A549 (cell line): ENCODE measurements around the gene AUTS2. TPM values are rescaled to one million over a fixed set of nuclear protein-coding genes. Genes with fewer than 3 reads are reported as not detected.

Source experiments
- ATAC-seq, 2 experiments: fragments of 200-7000 bp in 1 of 2; fragments of >200 bp in 1 of 2; cut with Nextera tagmentation in 1 of 2; cut with Tn5 transposase in 1 of 2; 3 replicates each; pipeline versions ENCODE4 v1.8.0 to v1.9.1; 2018 to 2020; ENCODE audit warnings: mild to moderate bottlenecking in 1 of 2, moderate library complexity in 1 of 2
- CTCF ChIA-PET: fragments of 300-600 bp; sonication (Branson Sonifier 250); formaldehyde crosslinking; extraction: SDS; loops from one replicate; lab custom pipeline; 2021; ENCODE audit warnings: antibody characterized with exemption, inconsistent platforms; lab: Yijun Ruan, JAX
- POLR2A ChIA-PET: fragments of 350-600 bp; formaldehyde crosslinking; extraction: SDS; loops from one replicate; lab custom pipeline; 2021; ENCODE audit warnings: antibody characterized with exemption, inconsistent platforms; lab: Yijun Ruan, JAX
- DNase-seq, 2 experiments: peaks; one replicate each; pipeline versions ENCODE4 v3.0.0 to v3.0.0-alpha.2; 2011 to 2016; ENCODE audit warnings: low read depth in 1 of 2, low spot score in 1 of 2
- FAIRE-seq: peaks from 2 replicates; lab custom pipeline; 2011; peaks lifted over from hg19 to GRCh38; lab: Jason Lieb, UNC
- H3K27ac ChIP-seq, 2 experiments: fragments of >200 bp; sonication (Bioruptor Twin); formaldehyde crosslinking; 3 replicates each; pipeline ENCODE4 v1.5.1; 2016 to 2017
- H3K4me1 ChIP-seq: fragments of >200 bp; sonication (Bioruptor Twin); formaldehyde crosslinking; 3 replicates; pipeline ENCODE4 v1.6.1; 2016
- H3K4me2 ChIP-seq: fragments of >200 bp; sonication (Bioruptor Twin); formaldehyde crosslinking; 3 replicates; pipeline ENCODE4 v1.6.1; 2016
- H3K4me3 ChIP-seq: fragments of >200 bp; sonication (Bioruptor Twin); formaldehyde crosslinking; 3 replicates; pipeline ENCODE4 v1.5.1; 2016
- H3K9me3 ChIP-seq: fragments of >200 bp; sonication (Bioruptor Twin); formaldehyde crosslinking; 3 replicates; pipeline ENCODE4 v1.6.1; 2016
- CBX2 ChIP-seq: fragments of 200-600 bp; sonication (generic); IDR thresholded peaks from 2 replicates; pipeline ENCODE4 v1.6.1; 2016; ENCODE audit warnings: low read depth, mild to moderate bottlenecking, borderline replicate concordance
- CHD4 ChIP-seq: fragments of 200-600 bp; sonication (generic); IDR thresholded peaks from 2 replicates; pipeline ENCODE4 v1.6.1; 2016; ENCODE audit warnings: antibody characterized with exemption, mild to moderate bottlenecking, borderline replicate concordance
- EHF ChIP-seq: fragments of 250-450 bp; sonication (Bioruptor Pico); IDR thresholded peaks from 2 replicates; pipeline ENCODE4 v1.5.0; 2020; ENCODE audit warnings: mild to moderate bottlenecking
- ESRRA ChIP-seq: fragments of 150-350 bp; IDR thresholded peaks from 2 replicates; pipeline ENCODE4 v1.6.1; 2014; ENCODE audit warnings: mild to moderate bottlenecking, low read length, borderline replicate concordance
- FOSB ChIP-seq: fragments of 250-450 bp; sonication (Bioruptor Pico); IDR thresholded peaks from 2 replicates; pipeline ENCODE4 v1.5.0; 2020; ENCODE audit warnings: mild to moderate bottlenecking, moderate library complexity
- HOXA7 ChIP-seq: fragments of 250-450 bp; sonication (Bioruptor Pico); IDR thresholded peaks from 2 replicates; pipeline ENCODE4 v1.5.0; 2020; ENCODE audit warnings: mild to moderate bottlenecking, moderate library complexity
- HOXB13 ChIP-seq: fragments of 250-450 bp; sonication (Bioruptor Pico); IDR thresholded peaks from 2 replicates; pipeline ENCODE4 v1.5.0; 2020; ENCODE audit warnings: low read depth, mild to moderate bottlenecking, moderate library complexity
- HOXB5 ChIP-seq: fragments of 250-450 bp; sonication (Bioruptor Pico); IDR thresholded peaks from 2 replicates; pipeline ENCODE4 v1.5.0; 2020; ENCODE audit warnings: mild to moderate bottlenecking, moderate library complexity
- JUN ChIP-seq, 2 experiments: fragments of >200 bp; sonication (Bioruptor Twin); formaldehyde crosslinking; IDR thresholded peaks; 2 replicates in 1 of 2; 3 replicates in 1 of 2; pipeline ENCODE4 v1.6.1; 2016 to 2017
- JUNB ChIP-seq: fragments of >200 bp; sonication (Bioruptor Twin); formaldehyde crosslinking; IDR thresholded peaks from 2 replicates; pipeline ENCODE4 v1.6.1; 2016
- KDM5A ChIP-seq: fragments of 200-600 bp; sonication (generic); IDR thresholded peaks from 2 replicates; pipeline ENCODE4 v1.6.1; 2016; ENCODE audit warnings: antibody characterized with exemption, mild to moderate bottlenecking
- MAFK ChIP-seq: fragments of 450-650 bp; IDR thresholded peaks from 2 replicates; pipeline ENCODE4 v1.6.1; 2014; ENCODE audit not compliant: partially characterized antibody
- MAZ ChIP-seq: fragments of 150-350 bp; IDR thresholded peaks from 2 replicates; pipeline ENCODE4 v1.6.1; 2014; ENCODE audit warnings: antibody characterized with exemption, low read depth, low read length, borderline replicate concordance
- NFE2L2 ChIP-seq: fragments of 150-350 bp; conservative IDR thresholded peaks from 2 replicates; pipeline ENCODE4 v1.6.1; 2014; ENCODE audit warnings: low read length
- NPAS2 ChIP-seq: fragments of 250-450 bp; sonication (Bioruptor Pico); IDR thresholded peaks from 2 replicates; pipeline ENCODE4 v1.8.0; 2022; ENCODE audit warnings: mild to moderate bottlenecking, moderate library complexity, borderline replicate concordance
- RAD21 ChIP-seq, 2 experiments: fragments of >200 bp in 1 of 2; sonication (Bioruptor Twin) in 1 of 2; formaldehyde crosslinking in 1 of 2; IDR thresholded peaks in 1 of 2; conservative IDR thresholded peaks in 1 of 2; 2 replicates in 1 of 2; 3 replicates in 1 of 2; pipeline ENCODE4 v1.6.1; 2012 to 2018; ENCODE audit warnings: inconsistent platforms in 1 of 2
- RCOR1 ChIP-seq: fragments of 150-350 bp; IDR thresholded peaks from 2 replicates; pipeline ENCODE4 v1.6.1; 2014; ENCODE audit warnings: antibody characterized with exemption, low read length, low read depth
- SREBF2 ChIP-seq: fragments of 450-650 bp; IDR thresholded peaks from 2 replicates; pipeline ENCODE4 v1.6.1; 2014; ENCODE audit warnings: mild to moderate bottlenecking, moderate library complexity
- TFCP2L1 ChIP-seq: fragments of 250-450 bp; sonication (Bioruptor Pico); IDR thresholded peaks from 2 replicates; pipeline ENCODE4 v1.5.0; 2021; ENCODE audit warnings: mild to moderate bottlenecking
- ZC3H11A ChIP-seq: fragments of 450-650 bp; IDR thresholded peaks from 2 replicates; pipeline ENCODE4 v1.6.1; 2014; ENCODE audit warnings: antibody characterized with exemption, mild to moderate bottlenecking
- ZFP36 ChIP-seq: fragments of 450-650 bp; IDR thresholded peaks from 2 replicates; pipeline ENCODE4 v1.6.1; 2014; ENCODE audit warnings: borderline replicate concordance; ENCODE audit not compliant: partially characterized antibody
- ZNF302 ChIP-seq: fragments of 250-450 bp; sonication (Bioruptor Pico); IDR thresholded peaks from 2 replicates; pipeline ENCODE4 v1.9.0; 2021; ENCODE audit warnings: inconsistent platforms, mild to moderate bottlenecking, moderate library complexity
- WGBS: methylation state at CpG from one replicate; pipeline ENCODE4 v1.1.6; 2017; ENCODE audit errors: missing lambda C conversion rate; 5-methylcytosine and 5-hydroxymethylcytosine counted together
- polyA plus RNA-seq, 4 experiments: library from polyadenylated mRNA; depleted of rRNA in 3 of 4; stranded (reverse); fragments of >200 nt; fragmentation: RNase III in 1 of 4; extraction: RNeasy Plus Mini Kit Qiagen cat#74134 plus additional on column Dnase treatment in 1 of 4; gene quantifications; 2 replicates in 3 of 4; 3 replicates in 1 of 4; pipeline ENCODE4 v1.2.3, GENCODE V29; 2011 to 2017
- TF ChIP-seq, protein P1 (sequence below): IDR thresholded peaks from 2 replicates; pipeline ENCODE4 v1.6.1; 2012; ENCODE audit warnings: low read depth, borderline replicate concordance
- TF ChIP-seq, protein P2 (sequence below): fragments of 450-650 bp; IDR thresholded peaks from 2 replicates; pipeline ENCODE4 v1.6.1; 2014; ENCODE audit warnings: antibody characterized with exemption
- TF ChIP-seq, protein P3 (sequence below): fragments of 250-450 bp; sonication (Bioruptor Pico); IDR thresholded peaks from 2 replicates; pipeline ENCODE4 v1.5.0; 2021; ENCODE audit warnings: mild to moderate bottlenecking, moderate library complexity, borderline replicate concordance
- TF ChIP-seq, protein P4 (sequence below): fragments of 200-600 bp; sonication (generic); IDR thresholded peaks from 2 replicates; pipeline ENCODE4 v1.6.1; 2016; ENCODE audit warnings: antibody characterized with exemption, mild to moderate bottlenecking, moderate library complexity
- TF ChIP-seq, protein P5 (sequence below): fragments of >200 bp; sonication (Bioruptor Twin); formaldehyde crosslinking; IDR thresholded peaks from 3 replicates; pipeline ENCODE4 v1.5.1; 2016

Gene AUTS2
- polyA plus RNA-seq, 2 of the 4 experiments (the other 2 are of a cell fraction): 1.6 to 3.6 TPM

DNA sequence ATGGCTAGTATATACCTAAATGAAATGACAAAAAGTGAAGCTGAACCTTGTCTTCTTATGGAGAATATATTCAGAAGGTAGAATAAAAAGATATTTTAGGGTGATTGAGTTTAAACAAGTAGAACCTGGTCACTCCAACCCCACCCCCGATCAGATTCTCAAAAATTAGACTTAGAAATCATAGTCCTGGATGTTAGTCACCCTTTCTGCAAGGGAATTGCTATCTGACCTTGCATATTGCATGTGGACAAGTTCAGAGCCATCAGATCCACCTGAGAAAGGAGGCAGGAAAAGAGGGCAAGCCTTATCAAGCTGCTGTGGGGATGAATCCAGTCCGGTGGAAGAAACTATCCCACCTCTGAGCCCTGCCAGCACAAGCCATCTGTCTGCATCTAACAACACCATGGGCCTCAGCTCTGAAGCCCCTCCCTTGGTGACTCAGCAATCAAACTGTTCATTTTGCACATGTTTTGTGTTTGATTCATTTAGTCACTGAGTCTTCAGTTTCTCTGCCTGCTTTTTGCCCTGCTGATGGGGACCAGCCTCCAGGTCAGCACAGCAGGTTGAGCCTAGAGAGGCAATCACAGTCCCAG is 727.3 kb downstream of the AUTS2 start:
- peak overlapping the region; percentile 24 for H3K4me2 ChIP-seq
- FAIRE-seq: no peak
- peak; percentile 23 to 66; a peak in 4 of 6 replicates for ATAC-seq

DNA sequence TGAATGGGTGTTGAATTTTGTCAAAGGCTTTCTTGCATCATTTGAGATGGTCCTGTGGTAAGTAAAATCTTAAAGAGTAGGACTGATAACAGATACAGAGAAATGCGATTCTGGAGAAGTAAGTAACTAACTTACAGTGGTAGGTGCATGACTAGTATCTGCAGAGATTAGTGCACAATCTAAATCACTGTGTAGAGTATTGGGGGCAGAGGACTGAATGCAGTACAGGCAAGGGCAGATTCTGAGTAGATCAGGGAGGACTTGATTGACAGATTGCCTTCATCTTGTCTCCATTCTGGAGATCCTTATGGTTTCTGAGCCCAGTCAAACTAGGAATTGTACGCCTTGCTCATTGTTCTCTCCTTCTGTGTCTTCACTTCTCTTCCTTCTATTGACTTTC is 736.0 kb downstream of the AUTS2 start:
- ATAC-seq (no peak), FAIRE-seq (no peak), DNase-seq (no peak)
- ChIA-PET CTCF (no interaction called here), POLR2A (no interaction called here)
- Histone ChIP-seq H3K9me3 (no peaks in the 10 kb centered on the region), H3K4me3 (no peak overlapping the region), H3K4me1 (no peaks in the 10 kb centered on the region), H3K4me2 (no peak overlapping the region), H3K27ac (no peak overlapping the region)
- WGBS: 9% methylated on average over 2 of the region's 2 CpGs
- TF ChIP-seq CBX2 (no peak), HOXB5 (CRISPR knock-in tag) (no peak), ZNF302 (CRISPR knock-in tag) (no peak), JUNB (no peak), HOXA7 (no peak), CHD4 (no peak), NFE2L2 (no peak), JUN (IDR thresholded peaks at IDR 0.05) (no peak), KDM5A (no peak), TFCP2L1 (CRISPR knock-in tag) (no peak), MAZ (no peak), HOXB13 (no peak), RCOR1 (no peak), FOSB (CRISPR knock-in tag) (no peak), ESRRA (no peak), MAFK (no peak), EHF (CRISPR knock-in tag) (no peak)
- TF ChIP-seq, protein P1, sequence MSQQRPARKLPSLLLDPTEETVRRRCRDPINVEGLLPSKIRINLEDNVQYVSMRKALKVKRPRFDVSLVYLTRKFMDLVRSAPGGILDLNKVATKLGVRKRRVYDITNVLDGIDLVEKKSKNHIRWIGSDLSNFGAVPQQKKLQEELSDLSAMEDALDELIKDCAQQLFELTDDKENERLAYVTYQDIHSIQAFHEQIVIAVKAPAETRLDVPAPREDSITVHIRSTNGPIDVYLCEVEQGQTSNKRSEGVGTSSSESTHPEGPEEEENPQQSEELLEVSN: no peak

More for the DNA sequence above, 727.3 kb downstream of the AUTS2 start:
- Histone ChIP-seq H3K4me1 (peaks cover 11% of the 10 kb centered on the region), H3K4me3 (no peak overlapping the region), H3K9me3 (no peaks in the 10 kb centered on the region), H3K27ac (peak overlapping the region in 1 of 2 experiments; percentile 69; a peak in 3 of 6 replicates)
- WGBS: 17% methylated on average over 2 of the region's 2 CpGs
- peak in 1 of 2 experiments; percentile 13 for DNase-seq
- TF ChIP-seq ZFP36 (no peak), HOXB5 (CRISPR knock-in tag) (no peak), EHF (CRISPR knock-in tag) (no peak), NPAS2 (CRISPR knock-in tag) (no peak), RAD21 (conservative IDR thresholded peaks at IDR 0.05 in 1 of 2, IDR thresholded peaks at IDR 0.05 in 1 of 2) (no peak), HOXA7 (no peak), SREBF2 (no peak), ZC3H11A (no peak)
- TF ChIP-seq, protein P2, sequence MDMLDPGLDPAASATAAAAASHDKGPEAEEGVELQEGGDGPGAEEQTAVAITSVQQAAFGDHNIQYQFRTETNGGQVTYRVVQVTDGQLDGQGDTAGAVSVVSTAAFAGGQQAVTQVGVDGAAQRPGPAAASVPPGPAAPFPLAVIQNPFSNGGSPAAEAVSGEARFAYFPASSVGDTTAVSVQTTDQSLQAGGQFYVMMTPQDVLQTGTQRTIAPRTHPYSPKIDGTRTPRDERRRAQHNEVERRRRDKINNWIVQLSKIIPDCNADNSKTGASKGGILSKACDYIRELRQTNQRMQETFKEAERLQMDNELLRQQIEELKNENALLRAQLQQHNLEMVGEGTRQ: no peak
- TF ChIP-seq, protein P3, sequence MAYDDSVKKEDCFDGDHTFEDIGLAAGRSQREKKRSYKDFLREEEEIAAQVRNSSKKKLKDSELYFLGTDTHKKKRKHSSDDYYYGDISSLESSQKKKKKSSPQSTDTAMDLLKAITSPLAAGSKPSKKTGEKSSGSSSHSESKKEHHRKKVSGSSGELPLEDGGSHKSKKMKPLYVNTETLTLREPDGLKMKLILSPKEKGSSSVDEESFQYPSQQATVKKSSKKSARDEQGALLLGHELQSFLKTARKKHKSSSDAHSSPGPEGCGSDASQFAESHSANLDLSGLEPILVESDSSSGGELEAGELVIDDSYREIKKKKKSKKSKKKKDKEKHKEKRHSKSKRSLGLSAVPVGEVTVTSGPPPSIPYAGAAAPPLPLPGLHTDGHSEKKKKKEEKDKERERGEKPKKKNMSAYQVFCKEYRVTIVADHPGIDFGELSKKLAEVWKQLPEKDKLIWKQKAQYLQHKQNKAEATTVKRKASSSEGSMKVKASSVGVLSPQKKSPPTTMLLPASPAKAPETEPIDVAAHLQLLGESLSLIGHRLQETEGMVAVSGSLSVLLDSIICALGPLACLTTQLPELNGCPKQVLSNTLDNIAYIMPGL (CRISPR knock-in tag): no peak
- TF ChIP-seq, protein P4, sequence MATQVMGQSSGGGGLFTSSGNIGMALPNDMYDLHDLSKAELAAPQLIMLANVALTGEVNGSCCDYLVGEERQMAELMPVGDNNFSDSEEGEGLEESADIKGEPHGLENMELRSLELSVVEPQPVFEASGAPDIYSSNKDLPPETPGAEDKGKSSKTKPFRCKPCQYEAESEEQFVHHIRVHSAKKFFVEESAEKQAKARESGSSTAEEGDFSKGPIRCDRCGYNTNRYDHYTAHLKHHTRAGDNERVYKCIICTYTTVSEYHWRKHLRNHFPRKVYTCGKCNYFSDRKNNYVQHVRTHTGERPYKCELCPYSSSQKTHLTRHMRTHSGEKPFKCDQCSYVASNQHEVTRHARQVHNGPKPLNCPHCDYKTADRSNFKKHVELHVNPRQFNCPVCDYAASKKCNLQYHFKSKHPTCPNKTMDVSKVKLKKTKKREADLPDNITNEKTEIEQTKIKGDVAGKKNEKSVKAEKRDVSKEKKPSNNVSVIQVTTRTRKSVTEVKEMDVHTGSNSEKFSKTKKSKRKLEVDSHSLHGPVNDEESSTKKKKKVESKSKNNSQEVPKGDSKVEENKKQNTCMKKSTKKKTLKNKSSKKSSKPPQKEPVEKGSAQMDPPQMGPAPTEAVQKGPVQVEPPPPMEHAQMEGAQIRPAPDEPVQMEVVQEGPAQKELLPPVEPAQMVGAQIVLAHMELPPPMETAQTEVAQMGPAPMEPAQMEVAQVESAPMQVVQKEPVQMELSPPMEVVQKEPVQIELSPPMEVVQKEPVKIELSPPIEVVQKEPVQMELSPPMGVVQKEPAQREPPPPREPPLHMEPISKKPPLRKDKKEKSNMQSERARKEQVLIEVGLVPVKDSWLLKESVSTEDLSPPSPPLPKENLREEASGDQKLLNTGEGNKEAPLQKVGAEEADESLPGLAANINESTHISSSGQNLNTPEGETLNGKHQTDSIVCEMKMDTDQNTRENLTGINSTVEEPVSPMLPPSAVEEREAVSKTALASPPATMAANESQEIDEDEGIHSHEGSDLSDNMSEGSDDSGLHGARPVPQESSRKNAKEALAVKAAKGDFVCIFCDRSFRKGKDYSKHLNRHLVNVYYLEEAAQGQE: no peak
- TF ChIP-seq, protein P5, sequence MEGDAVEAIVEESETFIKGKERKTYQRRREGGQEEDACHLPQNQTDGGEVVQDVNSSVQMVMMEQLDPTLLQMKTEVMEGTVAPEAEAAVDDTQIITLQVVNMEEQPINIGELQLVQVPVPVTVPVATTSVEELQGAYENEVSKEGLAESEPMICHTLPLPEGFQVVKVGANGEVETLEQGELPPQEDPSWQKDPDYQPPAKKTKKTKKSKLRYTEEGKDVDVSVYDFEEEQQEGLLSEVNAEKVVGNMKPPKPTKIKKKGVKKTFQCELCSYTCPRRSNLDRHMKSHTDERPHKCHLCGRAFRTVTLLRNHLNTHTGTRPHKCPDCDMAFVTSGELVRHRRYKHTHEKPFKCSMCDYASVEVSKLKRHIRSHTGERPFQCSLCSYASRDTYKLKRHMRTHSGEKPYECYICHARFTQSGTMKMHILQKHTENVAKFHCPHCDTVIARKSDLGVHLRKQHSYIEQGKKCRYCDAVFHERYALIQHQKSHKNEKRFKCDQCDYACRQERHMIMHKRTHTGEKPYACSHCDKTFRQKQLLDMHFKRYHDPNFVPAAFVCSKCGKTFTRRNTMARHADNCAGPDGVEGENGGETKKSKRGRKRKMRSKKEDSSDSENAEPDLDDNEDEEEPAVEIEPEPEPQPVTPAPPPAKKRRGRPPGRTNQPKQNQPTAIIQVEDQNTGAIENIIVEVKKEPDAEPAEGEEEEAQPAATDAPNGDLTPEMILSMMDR: no peak
- ChIA-PET POLR2A (no interaction called here), CTCF (no interaction called here)
